LNCAP (cell line): ENCODE results near the gene UBTF.

Source experiments
- TF ChIP-seq, protein P1 (sequence below): fragments of 450-650 bp; IDR thresholded peaks from 2 replicates; pipeline ENCODE4 v1.5.1; 2017; ENCODE audit warnings: mild to moderate bottlenecking

The UBTF gene

DNA sequence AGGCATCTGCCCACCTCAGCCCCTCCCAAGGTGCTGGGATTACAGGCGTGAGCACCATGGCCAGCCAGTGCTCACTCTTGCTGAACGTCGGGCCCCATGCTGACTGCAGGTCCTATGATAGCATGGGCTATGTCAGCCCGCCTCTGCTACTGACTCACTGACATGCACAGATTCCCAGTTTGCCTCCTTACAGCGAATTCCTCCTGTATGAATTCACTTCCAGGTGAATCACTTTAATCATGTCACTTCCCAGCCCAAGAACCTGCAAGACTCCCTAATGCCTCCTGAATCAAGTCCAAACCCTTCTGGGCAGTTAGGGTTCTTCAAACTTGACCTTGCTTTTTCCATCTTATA lies 16.1 kb upstream of the UBTF start:
- TF ChIP-seq, protein P1, sequence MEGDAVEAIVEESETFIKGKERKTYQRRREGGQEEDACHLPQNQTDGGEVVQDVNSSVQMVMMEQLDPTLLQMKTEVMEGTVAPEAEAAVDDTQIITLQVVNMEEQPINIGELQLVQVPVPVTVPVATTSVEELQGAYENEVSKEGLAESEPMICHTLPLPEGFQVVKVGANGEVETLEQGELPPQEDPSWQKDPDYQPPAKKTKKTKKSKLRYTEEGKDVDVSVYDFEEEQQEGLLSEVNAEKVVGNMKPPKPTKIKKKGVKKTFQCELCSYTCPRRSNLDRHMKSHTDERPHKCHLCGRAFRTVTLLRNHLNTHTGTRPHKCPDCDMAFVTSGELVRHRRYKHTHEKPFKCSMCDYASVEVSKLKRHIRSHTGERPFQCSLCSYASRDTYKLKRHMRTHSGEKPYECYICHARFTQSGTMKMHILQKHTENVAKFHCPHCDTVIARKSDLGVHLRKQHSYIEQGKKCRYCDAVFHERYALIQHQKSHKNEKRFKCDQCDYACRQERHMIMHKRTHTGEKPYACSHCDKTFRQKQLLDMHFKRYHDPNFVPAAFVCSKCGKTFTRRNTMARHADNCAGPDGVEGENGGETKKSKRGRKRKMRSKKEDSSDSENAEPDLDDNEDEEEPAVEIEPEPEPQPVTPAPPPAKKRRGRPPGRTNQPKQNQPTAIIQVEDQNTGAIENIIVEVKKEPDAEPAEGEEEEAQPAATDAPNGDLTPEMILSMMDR: no peak

DNA sequence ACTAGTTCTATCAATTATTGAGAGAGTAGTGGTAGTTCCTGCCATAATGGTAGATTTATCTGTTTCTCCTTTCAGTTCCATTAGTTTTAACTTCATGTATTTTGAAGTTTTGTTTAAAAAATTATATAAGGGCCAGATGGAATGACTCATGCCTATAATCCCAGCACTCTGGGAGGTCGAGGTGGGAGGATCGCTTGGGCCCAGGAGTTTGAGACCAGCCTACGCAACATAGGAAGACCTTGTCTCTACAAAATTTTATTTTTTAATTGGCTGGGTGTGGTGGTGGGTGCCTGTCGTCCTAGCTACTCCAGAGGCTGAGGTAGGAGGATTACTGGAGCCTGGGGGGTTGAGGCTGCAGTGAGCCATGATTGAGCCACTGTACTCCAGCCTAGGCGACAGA lies 14.1 kb upstream of the UBTF start:
- TF ChIP-seq, protein P1: no peak

DNA sequence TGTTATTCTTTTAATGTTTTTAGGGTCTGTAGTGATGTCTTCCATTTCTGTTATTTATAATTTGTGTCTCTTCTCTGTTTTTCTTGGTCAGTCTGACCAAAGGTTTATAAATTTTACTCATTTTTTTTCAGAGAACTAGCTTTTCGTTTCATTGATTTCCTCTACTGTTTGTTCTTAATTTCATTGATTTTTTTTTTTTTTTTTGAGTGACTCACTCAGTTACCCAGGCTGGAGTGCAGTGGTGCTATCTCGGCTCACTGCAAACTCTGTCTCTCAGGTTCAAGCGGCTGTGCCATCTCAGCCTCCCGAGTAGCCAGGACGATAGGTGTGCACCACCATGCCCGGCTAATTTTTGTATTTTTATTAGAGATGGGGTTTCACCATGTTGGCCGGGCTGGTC lies 12.6 kb upstream of the UBTF start:
- TF ChIP-seq, protein P1: no peak

GRCh38 chr17:44230140-44230539 lies 10.7 kb upstream of the UBTF start:
- TF ChIP-seq, protein P1: no peak

GRCh38 chr17:44229090-44229489 lies 9.6 kb upstream of the UBTF start:
- TF ChIP-seq, protein P1: no peak

DNA sequence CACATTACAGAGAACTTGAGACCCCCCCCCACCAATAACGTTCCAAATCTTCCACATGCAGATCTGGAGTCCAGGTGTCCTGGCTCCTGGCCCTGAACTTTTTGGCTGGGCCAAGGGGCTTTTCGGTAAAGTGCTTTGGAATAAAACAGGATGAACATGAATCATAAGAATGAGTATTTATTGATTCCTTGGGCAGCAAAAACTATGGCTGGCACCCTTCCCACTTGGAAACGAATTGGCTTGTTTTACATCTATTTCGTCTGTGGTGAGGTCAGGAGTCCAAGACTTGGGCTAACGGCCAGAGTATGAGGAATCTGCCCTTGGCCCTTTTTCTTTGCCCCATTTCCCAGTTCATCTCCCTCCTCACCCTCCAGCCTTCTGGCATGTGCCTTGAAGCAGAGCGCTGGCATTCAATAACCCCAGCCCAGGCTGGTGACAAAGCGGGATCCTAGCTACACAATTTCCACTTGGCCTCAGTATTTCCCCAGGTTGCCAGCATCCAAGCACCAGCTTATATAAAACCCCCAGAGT lies 4.1 kb upstream of the UBTF start:
- TF ChIP-seq, protein P1: no peak

- TF ChIP-seq, protein P1: no peak
These were observed 2.8 kb upstream of the UBTF start for GRCh38 chr17:44222112-44222869.

DNA sequence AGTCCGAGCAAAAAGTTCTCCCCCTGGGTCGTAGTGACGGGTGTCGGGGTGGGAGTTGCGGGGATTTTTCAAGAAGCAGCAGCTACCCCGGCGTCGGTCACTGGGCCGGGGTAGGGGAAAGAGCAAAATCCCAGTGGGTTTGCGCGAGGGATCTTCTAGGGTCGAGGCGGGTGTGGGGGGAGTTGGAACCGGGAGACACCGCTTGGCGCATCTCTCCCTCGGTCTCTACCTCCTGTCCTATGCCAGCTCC lies 2.3 kb upstream of the UBTF start:
- TF ChIP-seq, protein P1: no peak
